ENCODE data around the gene CPLX4.

Gene CPLX4

GRCh38 chr18:59318460-59319050 is at the start of gene CPLX4:
Gene CPLX4 (minus strand): TSS chr18:59318649. CDS start chr18:59318462, 187 bp downstream.
- no peak for DNase-seq (ENCODE audit: low read depth in 2 of 2)

- DNase-seq (ENCODE audit: low read depth in 2 of 2), result no peak
Observed at GRCh38 chr18:59360381-59360780, 41.9 kb upstream of the CPLX4 start.

GRCh38 chr18:59359576-59359952 is 41.1 kb upstream of the CPLX4 start:
- no peak for DNase-seq (ENCODE audit: low read depth in 2 of 2)

- DNase-seq (ENCODE audit: low read depth in 2 of 2), result peak; percentile 78 to 82
Observed at GRCh38 chr18:59358712-59359575, 40.5 kb upstream of the CPLX4 start, which contains the start of gene LMAN1. Gene LMAN1 (minus strand): TSS chr18:59359265. CDS start chr18:59359244, 21 bp downstream.

GRCh38 chr18:59358414-59358711 is 39.9 kb upstream of the CPLX4 start:
- DNase-seq (ENCODE audit: low read depth in 2 of 2), result no peak

- DNase-seq (ENCODE audit: low read depth in 2 of 2), result no peak
Observed at GRCh38 chr18:59357928-59358327, 39.5 kb upstream of the CPLX4 start.

GRCh38 chr18:59354731-59355130 is 36.3 kb upstream of the CPLX4 start:
- no peak for DNase-seq (ENCODE audit: low read depth in 2 of 2)

GRCh38 chr18:59353079-59353680 is 34.7 kb upstream of the CPLX4 start:
- no peak for DNase-seq (ENCODE audit: low read depth in 2 of 2)

- no peak for DNase-seq (ENCODE audit: low read depth in 2 of 2)
Observed at GRCh38 chr18:59352250-59352855, 33.9 kb upstream of the CPLX4 start.

- DNase-seq (ENCODE audit: low read depth in 2 of 2), result no peak
Observed at GRCh38 chr18:59345556-59345955, 27.1 kb upstream of the CPLX4 start.

- no peak for DNase-seq (ENCODE audit: low read depth in 2 of 2)
Observed at GRCh38 chr18:59344996-59345395, 26.5 kb upstream of the CPLX4 start.

GRCh38 chr18:59343926-59344325 is 25.5 kb upstream of the CPLX4 start:
- DNase-seq (ENCODE audit: low read depth in 2 of 2), result no peak

- DNase-seq (ENCODE audit: low read depth in 2 of 2), result no peak
Observed at GRCh38 chr18:59340817-59341216, 22.4 kb upstream of the CPLX4 start.

GRCh38 chr18:59340312-59340711 is 21.9 kb upstream of the CPLX4 start:
- no peak for DNase-seq (ENCODE audit: low read depth in 2 of 2)

- DNase-seq (ENCODE audit: low read depth in 2 of 2), result no peak
Observed at GRCh38 chr18:59332986-59333385, 14.5 kb upstream of the CPLX4 start.

- DNase-seq (ENCODE audit: low read depth in 2 of 2), result no peak
Observed at GRCh38 chr18:59328683-59329082, 10.2 kb upstream of the CPLX4 start.

- no peak for DNase-seq (ENCODE audit: low read depth in 2 of 2)
Observed at GRCh38 chr18:59325965-59326364, 7.5 kb upstream of the CPLX4 start.

GRCh38 chr18:59324623-59324971 is 6.1 kb upstream of the CPLX4 start:
- no peak for DNase-seq (ENCODE audit: low read depth in 2 of 2)

- no peak for DNase-seq (ENCODE audit: low read depth in 2 of 2)
Observed at GRCh38 chr18:59323931-59324622, 5.6 kb upstream of the CPLX4 start.

- no peak for DNase-seq (ENCODE audit: low read depth in 2 of 2)
Observed at GRCh38 chr18:59311631-59312030, 6.8 kb downstream of the CPLX4 start.

GRCh38 chr18:59308938-59309260 is 9.6 kb downstream of the CPLX4 start:
- no peak for DNase-seq (ENCODE audit: low read depth in 2 of 2)

GRCh38 chr18:59308248-59308937 is 10.1 kb downstream of the CPLX4 start:
- peak; percentile 39 to 47 for DNase-seq (ENCODE audit: low read depth in 2 of 2)

All from stimulated activated CD8-positive, alpha-beta memory T cell treated with anti-CD3 and anti-CD28 coated beads, Interleukin-7, amount 100 ng/mL, for 1 hour (primary cell).